GM13977 (cell line): Measurements from ENCODE around the gene GPSM3.

Experiments used
- DNase-seq: peaks from one replicate; pipeline ENCODE4 v3.0.0; 2012; ENCODE audit warnings: low spot score
- CTCF ChIP-seq: IDR thresholded peaks from 2 replicates; pipeline ENCODE4 v1.5.1; 2012; ENCODE audit warnings: mild to moderate bottlenecking, control low read depth; ENCODE audit not compliant: insufficient read depth; ENCODE audit errors: extremely low read depth, missing control alignments
- in situ Hi-C: fragments of 300-500 bp; cut with MboI; formaldehyde crosslinking; loops from one replicate; pipeline ENCODE4 v1.12.0; 2022; ENCODE audit warnings: low sequenced_read_pairs, low pct_unique_long_range_greater_than_20kb, mixed read lengths, inconsistent platforms; ENCODE audit not compliant: unreplicated experiment

The GPSM3 gene

DNA sequence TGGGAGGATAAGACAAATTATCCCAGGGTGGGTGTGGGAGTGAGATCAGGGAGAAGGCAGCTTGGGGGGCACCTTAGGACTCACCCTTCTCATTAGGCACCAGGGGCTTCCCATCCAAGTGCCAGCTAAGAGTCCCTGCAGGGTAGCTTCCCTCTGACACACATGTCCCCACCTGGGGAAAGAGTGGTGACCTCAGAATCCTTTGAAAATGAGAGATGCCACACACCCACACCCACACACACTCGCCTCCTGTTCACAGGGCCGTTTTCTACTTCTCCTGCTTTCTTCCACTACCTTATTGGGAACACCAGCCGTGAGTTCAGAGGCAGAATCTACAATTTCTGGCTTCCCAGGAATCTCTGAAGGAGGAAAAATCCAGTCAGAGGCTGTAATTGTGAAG is 9.4 kb downstream of the GPSM3 start:
- no peak for TF ChIP-seq CTCF
- DNase-seq = no peak
- in situ Hi-C loops = no loop called here

- DNase-seq = no peak
- TF ChIP-seq CTCF = no peak
- in situ Hi-C loops = no loop called here
Measured at GRCh38 chr6:32182555-32182981, 9.9 kb downstream of the GPSM3 start.

DNA sequence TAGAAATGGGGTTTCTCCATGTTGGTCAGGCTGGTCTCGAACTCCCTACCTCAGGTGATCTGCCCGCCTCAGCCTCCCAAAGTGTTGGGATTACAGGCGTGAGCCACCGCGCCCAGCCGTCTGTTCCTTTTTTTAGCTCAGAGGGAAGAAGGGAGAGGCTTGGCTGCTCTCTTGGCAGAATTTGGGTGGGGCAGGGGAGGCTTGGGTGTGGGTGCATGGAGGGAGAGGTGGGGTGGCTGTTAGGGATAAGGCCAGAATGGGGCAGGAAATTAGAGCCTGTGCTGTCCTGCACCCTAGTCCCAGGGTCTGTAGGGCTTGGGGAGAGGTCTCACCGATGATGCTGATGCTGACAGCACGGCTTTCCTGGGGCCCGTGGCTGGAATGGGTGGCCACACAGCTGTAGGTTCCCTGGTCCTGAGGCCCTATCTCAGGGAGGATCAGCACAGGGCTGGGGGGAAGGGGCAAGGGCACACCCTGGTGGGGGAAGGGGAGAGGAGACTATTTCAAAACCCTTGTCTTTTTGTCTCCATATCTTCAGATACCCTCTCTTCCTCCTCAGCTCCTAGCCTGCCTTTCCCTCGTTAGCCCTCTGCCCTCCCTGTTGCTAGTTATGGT is 10.4 kb downstream of the GPSM3 start:
- in situ Hi-C loops = no loop called here
- TF ChIP-seq CTCF = no peak
- DNase-seq = no peak

DNA sequence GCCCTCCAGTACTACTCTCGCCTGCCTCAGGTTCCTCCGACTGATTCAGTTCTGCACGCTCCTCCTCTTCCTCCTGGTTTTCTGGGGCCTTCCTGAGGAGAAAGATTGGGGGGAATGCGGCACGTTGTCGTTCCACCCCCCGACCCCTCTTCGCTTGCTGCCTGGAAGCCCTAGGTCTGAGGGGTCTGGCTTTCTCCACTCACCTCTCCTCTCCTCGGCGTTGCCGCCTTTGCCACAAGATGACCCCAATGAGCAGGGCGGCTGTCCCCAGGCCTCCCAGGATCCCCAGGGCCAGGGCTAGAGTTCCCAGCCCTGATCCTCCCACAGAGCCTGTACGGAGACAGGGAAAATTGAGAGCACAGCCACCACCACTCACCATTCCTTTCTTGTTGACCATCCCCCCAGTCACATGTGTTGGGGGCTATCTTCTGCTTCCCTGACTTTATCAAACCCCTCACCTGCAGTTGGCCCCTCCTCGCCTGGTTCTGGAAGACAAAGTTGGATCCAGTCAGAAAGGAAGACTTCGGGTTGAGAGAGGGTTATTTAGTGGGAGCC is 11.2 kb downstream of the GPSM3 start:
- in situ Hi-C loops = no loop called here
- no peak for DNase-seq
- TF ChIP-seq CTCF = no peak

DNA sequence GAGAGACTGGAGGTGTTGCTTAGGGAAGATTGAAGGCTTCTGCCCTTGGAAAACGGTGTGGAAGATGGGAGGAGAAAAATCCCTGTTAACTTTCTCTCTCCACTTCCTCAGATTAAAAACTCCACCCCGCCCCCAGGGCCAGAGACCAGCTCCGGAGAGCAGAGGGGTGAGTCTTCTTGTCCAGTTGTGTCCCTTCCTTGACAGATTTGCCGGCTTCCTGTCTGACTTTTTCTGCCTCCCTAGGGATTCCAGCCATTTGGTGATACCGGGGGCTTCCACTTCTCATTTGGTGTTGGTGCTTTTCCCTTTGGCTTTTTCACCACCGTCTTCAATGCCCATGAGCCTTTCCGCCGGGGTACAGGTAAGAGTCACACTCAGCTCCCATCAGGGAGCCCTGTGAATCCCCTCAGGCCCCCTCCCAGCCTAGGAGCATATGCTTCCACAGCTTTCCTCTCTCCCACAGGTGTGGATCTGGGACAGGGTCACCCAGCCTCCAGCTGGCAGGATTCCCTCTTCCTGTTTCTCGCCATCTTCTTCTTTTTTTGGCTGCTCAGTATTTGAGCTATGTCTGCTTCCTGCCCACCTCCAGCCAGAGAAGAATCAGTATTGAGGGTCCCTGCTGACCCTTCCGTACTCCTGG is 12.6 kb downstream of the GPSM3 start:
- in situ Hi-C loops = no loop called here
- DNase-seq = no peak
- TF ChIP-seq CTCF = no peak

- no peak for DNase-seq
- in situ Hi-C loops = no loop called here
Measured at GRCh38 chr6:32178547-32179440, 13.6 kb downstream of the GPSM3 start.

More at GRCh38 chr6:32178547-32179440, 13.6 kb downstream of the GPSM3 start:
- no peak for TF ChIP-seq CTCF
